SJSA1 (cell line): ENCODE measurements around the gene SLC6A14. TPM values are rescaled to one million over a fixed set of nuclear protein-coding genes. Genes with fewer than 3 reads are reported as not detected.

Source experiments
- total RNA-seq: library from RNA; depleted of rRNA; stranded (reverse); fragments of >200 nt; shearing (Covaris generic); gene quantifications from 2 replicates; pipeline ENCODE4 v1.2.3, GENCODE V29; 2014; rRNA removed

The SLC6A14 gene
- total RNA-seq, 1 experiment from 2014 or later = not detected

Other genes starting within 250 kb of the SLC6A14 start
- not detected in 2 replicates for gene CT83, start 26.4 kb downstream of the SLC6A14 start, total RNA-seq